GM12872 (cell line): Measurements from ENCODE around the gene ECE1.
A peak's percentile ranks its signal among the peaks of the same experiment; 100 is the strongest.

Experiments
- TF ChIP-seq, protein P1 (sequence below): IDR thresholded peaks from 3 replicates; pipeline ENCODE4 v1.5.1; 2011; ENCODE audit warnings: low read depth, mild to moderate bottlenecking, low read length, moderate library complexity; ENCODE audit not compliant: insufficient read depth

ECE1 gene

DNA sequence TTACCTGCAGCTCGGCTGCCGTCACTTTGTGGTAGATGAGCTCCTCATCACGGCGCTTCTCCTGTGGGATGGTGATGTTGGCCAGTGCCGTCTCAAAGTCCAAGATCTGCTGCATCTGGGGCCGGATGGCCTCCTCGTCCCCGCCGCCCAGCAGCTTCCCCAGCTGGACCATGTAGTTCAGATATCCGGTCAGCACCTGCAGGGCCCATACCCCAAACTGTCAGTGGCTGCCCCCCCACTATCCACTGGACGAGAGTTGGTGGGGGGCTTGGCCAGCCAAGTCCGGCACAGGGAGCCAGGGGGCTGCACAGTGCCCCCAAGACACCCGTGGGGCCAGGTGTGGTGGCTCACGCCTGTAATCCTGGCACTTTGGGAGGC is 34.3 kb downstream of the ECE1 start:
- TF ChIP-seq, protein P1, sequence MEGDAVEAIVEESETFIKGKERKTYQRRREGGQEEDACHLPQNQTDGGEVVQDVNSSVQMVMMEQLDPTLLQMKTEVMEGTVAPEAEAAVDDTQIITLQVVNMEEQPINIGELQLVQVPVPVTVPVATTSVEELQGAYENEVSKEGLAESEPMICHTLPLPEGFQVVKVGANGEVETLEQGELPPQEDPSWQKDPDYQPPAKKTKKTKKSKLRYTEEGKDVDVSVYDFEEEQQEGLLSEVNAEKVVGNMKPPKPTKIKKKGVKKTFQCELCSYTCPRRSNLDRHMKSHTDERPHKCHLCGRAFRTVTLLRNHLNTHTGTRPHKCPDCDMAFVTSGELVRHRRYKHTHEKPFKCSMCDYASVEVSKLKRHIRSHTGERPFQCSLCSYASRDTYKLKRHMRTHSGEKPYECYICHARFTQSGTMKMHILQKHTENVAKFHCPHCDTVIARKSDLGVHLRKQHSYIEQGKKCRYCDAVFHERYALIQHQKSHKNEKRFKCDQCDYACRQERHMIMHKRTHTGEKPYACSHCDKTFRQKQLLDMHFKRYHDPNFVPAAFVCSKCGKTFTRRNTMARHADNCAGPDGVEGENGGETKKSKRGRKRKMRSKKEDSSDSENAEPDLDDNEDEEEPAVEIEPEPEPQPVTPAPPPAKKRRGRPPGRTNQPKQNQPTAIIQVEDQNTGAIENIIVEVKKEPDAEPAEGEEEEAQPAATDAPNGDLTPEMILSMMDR, result no peak

DNA sequence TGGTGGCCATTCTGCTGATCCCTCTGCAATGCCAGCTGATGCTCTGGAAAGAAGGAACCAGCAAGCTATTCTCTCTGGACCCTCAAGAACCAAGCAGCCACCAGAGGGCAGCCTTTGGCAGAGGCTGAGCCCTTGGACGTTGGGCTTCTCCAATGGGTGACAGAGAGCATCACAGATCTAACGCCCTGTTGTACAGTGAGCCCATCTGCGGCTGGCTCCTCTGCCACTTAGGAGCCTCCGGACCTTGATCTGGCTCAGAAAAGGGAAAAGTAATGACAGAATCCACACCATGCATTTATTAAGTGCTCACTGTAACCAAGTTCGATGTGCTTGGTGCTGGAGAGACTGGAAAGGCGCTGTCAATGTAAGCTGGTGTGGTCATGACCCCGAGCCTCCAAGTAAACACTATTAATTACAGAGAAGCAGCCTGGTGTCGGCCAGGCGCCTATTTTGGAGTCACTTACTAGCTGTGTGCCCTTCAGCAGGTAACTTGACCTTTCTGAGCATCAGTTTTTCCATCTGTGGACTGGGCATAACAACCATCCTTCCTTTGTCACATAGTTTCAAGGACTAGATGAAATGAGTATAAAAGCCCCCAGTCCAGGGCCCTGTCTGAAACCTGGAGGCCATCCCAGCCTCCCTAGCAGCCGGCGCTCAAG is 34.9 kb downstream of the ECE1 start:
- TF ChIP-seq, protein P1, result peak; percentile 92

DNA sequence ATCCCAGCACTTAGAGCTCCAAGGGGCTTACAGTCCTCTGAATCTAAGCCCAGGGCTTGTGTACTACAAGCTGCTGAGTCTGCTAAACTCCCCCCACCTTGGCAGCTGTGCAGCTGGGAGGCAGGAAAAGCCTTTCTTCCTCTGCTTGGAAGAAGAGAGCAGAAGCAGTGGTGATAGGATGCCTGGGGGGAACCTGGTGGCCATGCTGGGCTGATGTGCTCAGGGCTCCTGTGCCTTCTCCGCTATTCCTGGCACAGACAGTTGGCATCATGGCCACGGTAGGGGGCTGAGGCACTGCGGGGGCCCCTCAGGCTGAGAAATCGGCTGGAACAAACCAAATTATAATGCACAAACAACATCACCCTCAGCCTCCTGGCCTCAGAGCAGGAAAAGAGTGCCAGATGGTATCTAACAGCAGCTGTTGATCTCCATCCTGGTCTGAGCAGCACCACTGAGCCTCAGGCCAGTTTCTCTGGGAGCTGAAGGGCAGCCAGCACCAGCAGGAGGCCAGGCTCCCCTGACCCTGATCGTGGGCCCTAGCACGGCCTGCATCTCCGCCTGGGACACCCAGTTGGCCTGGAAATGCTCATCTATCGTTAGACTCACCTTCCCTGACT is 35.8 kb downstream of the ECE1 start:
- TF ChIP-seq, protein P1, result no peak

DNA sequence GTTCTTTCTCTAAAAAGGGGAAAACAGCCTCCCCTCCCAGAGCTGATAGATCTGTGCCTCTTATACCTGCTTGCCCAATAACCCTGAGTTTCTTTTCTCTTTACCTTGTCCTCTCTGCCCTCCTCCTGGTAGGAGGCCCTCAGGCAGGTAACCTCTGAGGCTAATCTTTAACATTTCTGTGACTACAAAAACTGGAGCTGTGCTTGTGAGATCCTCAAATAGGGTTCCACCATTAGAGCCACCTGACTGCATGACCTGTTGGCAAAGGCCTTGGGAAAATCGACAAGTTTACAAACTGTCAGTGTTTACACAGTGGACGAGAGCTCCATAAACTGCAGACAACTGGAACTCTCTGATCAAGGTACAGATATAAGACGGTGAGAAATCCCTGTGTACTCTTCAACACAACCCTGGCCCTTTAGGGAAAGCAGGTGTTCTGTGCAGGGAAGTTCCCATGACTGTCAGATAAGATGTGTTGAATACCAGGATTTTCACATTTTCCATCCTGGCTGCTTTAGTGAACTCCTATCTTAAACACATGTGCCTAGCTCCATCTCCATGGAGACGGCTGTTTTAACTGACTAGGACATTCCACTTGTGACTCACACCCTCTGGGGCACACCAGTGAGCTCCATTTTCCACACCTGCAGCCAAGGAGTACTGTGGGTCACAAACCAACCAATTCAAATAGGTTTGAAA is 38.3 kb downstream of the ECE1 start:
- TF ChIP-seq, protein P1, result no peak

DNA sequence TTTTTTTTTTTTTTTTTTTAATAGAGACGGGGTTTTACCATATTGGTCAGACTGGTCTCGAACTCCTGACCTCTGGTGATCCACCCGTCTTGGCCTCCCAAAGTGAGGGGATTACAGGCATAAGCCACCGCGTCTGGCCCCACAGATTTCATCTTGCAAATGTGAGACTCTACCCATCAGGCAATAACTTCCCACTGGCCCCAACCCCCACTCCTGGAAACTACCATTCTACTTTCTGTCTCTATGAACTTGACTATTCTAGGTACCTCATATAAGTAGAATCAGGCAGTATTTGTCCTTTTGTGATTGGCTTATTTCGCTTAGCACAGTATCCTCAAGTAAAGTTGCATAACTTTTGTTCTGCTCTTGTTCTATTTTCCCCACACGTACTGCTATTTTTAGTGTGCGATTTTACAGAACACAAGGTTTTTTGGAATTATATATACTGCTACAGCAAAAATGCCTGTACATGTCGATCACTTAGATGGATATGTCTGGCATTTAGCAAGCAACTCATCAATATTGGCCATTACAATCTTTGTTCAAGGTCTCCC is 40.2 kb downstream of the ECE1 start:
- TF ChIP-seq, protein P1, result no peak

DNA sequence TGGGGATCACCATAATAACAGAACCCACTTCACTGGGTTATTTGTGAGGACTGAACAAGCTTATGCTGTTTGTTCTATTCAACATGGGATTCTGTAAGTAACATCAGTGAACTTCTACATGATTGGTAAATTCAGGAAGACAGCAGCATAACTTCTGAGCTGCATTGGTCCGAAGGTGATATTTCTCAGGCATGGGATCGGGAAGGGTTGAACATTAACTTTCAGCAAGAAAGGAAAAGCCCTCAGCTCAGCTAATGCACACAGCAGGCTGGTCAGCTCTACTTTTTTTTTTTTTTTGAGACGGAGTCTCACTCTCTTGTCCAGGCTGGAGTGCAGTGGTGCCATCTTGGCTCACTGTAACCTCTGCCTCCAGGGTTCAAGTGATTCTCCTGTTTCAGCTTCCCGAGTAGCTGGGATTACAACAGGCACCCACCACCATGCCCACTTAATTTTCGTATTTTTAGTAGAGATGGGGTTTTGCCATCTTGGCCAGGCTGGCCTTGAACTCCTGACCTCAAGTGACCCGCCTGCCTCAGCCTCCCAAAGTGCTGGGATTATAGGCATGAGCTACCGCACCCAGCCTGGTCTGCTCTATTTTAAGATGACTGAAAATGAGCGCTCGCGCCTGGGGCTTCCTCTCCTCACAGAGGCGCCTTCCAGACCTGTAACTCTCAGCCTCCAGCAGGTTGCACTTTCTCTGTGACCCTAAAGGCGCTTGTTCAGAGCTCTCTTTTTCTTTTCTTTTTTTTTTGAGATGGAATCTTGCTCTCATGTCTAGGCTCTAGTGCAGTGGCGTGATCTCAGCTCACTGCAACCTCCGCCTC is 42.2 kb downstream of the ECE1 start:
- TF ChIP-seq, protein P1, result no peak
